GM18517 (cell line): ENCODE results near the gene PRSS27.
A peak's percentile ranks its signal among the peaks of the same experiment; 100 is the strongest.

Experiments
- ATAC-seq: cut with Tn5 transposase; IDR thresholded peaks from one replicate; pipeline ENCODE4 v1.9.1; 2021; ENCODE audit warnings: mild to moderate bottlenecking, moderate library complexity; ENCODE audit not compliant: unreplicated experiment

Gene PRSS27

DNA sequence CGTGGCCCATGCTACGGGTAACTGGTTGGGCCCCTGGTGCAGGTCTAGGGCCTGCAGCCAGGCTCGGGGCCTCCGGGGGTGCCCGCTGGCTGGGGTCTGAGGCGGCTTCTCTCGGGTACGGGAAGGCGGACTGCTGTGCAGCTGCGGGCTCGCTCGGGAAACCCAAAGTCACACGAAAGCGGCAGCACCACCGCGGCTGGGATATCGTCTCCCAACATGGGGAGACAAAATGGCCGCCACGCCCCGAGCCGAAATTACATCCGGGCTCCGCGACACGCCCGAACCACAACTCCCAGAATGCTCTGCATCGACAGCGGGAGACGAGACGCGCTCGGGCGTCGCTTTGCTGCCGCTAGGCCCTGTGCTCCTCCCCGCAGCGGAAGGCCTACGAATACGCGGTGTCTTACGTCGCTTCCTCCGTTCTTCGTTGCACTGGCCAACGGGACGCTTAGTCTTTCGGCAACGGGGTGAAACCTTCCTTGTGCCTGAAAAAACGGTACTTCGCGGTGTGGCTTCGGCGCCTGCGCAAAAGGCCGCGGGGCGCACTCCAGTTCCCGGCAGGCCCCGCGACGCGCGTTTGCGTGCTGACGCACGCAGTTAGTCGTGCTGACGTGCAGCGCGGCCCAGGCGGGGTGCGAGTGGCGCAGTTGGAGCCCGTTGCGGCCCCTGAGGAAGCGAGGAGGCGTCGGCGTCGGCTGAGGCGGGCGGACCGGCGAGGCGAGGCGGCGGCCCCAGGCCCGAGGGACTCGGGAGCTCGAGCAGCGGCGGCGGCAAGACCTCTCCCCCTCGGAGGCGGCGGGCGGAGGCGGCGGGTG lies 32.2 kb upstream of the PRSS27 start, which contains the start of gene SRRM2:
TSS of gene SRRM2 (plus strand) at position 604 of the 815 bp plus-strand sequence. CDS start 3,727 bp downstream, outside the sequence.
- ATAC-seq, result peak; percentile 75

DNA sequence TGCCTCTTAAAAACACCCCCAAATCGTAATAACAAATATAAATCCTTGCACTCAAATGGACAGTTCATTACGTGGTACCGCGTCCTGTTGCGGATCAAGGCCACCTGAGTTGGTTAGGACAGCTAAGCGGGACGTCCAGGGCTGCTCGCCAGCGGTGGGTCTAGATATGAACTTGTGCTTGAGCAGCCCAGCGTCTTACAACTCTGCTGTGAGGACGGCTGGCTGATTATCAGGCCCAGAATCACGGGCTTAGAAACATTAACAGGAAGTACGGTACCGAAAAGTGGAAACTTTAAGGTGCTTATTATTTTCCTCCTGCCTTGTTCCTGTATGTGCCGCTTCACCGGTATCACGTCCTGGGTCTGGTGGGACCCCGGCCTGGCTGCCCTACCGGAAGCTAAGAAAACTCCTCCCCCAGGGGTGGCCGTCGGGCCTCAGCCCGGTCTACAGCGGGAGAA lies 31.6 kb upstream of the PRSS27 start:
- ATAC-seq, result no peak

GRCh38 chr16:2749936-2750335 lies 29.9 kb upstream of the PRSS27 start:
- ATAC-seq, result no peak

GRCh38 chr16:2749476-2749875 lies 29.5 kb upstream of the PRSS27 start:
- ATAC-seq, result no peak

GRCh38 chr16:2748757-2749455 lies 28.9 kb upstream of the PRSS27 start:
- no peak for ATAC-seq

DNA sequence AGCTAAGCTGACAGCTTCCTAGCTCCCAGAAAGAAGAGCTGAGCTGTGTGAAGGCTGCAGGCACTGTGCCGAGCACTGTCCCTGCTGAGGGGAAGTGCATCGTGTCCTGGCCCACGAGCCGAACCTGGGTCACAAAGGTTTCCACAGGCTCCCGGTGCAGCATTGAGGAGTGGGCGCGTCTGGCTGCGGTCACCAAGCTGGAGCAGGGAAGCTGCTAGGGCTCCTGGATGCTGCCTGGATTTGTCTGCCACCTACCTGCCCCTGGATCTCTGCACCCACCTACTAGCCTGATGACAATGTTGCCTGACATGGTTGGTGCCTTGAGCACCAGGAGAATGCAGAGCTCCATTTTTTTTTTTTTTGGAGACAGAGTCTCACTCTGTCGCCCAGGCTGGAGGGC lies 25.9 kb upstream of the PRSS27 start:
- no peak for ATAC-seq

- no peak for ATAC-seq
These were observed 25.3 kb upstream of the PRSS27 start for GRCh38 chr16:2745116-2745890.

GRCh38 chr16:2744711-2745110 lies 24.7 kb upstream of the PRSS27 start:
- no peak for ATAC-seq

GRCh38 chr16:2743007-2743810 lies 23.2 kb upstream of the PRSS27 start:
- no peak for ATAC-seq

DNA sequence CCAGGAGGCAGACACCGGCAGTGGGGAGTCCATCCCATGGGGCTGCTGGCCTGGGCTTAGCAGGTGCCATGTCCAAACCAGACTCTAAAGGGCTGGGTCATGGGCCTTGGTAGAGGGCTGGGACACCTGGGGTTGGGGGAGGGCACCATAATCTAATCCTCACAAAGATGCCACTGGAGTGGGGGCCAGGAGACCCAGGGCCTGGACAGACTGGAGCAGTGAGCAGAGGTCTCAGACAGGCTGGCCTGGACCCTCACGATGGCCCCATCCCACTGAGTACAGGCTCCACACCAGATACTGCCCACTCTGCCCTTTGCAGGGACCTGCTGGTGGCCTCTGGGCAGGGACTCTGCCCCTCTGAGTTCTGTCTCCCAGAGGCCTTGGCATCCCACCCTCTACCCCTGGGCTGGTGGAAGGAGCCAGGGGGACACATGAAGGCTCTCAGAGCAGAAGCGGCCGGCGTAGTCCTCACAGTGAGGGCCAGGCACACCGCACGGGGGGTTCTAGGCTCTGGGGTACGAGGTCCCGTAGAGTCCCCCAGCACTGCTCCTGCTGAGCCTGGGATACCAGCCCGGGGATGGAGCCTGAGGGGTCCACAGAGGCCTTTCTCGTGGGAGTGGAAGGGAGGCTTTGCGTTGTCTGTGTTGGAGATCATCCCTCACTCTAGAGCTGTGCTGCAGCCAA lies 22.4 kb upstream of the PRSS27 start:
- no peak for ATAC-seq

- no peak for ATAC-seq
These were observed 21.1 kb upstream of the PRSS27 start for GRCh38 chr16:2741168-2741567.

DNA sequence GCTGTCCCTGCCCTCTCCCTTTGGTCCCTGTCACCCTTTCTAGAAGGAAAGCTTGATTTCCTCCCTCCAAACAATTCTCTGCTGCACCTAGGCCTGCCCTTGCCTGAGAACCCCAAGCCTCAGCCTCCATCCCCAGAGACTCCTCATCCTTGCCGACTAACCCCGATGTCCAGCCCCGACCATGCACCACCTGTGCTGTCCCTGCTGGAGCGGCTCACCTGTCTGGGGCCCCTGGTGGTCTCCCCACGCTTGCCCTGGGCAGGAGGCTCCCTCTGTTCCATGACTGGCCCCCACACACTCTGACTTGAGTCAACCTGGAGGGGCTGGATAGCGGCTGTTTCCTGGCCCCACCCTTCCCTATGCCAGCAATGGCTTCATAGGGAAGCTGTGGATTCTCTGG lies 20.5 kb upstream of the PRSS27 start:
- no peak for ATAC-seq

DNA sequence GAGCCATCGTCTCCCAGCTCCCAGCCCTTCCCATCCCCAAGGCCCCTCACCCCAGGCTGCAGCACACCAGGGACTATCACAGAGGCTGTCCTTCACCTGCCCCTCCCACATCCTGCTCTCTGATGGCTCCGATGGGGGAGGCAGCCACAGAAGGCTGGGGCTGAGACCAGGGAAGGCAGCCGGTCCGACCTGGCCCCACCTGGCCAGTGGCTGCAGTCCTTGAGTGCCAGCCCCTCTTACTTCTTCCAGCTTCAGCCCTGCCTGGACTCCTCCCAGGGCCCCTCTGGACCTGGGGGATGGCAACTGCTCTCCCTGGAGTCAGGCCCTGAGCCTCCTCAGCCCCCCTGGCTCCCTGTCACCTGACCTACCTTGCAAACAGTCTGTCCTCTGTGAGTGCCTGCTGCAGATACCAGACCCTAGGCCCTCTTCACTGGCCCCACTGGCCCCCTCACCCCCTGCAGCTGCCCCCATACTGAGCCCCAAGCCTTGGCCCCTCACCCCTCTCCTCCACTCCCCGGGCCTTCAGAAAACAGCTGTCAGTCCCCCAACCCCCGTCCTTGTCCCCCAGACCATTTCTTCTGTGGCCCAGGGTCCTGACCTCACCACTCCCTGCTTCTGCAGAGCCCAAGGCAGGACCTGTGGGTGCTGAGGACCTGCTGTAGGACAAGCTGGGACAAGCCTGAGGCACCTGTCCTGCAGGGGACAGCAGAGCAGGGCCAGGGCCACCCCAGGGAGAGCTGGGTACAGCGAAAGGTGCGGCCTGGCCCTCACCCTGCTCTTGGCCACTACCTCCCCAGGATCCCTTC lies 19.8 kb upstream of the PRSS27 start:
- ATAC-seq, result no peak

DNA sequence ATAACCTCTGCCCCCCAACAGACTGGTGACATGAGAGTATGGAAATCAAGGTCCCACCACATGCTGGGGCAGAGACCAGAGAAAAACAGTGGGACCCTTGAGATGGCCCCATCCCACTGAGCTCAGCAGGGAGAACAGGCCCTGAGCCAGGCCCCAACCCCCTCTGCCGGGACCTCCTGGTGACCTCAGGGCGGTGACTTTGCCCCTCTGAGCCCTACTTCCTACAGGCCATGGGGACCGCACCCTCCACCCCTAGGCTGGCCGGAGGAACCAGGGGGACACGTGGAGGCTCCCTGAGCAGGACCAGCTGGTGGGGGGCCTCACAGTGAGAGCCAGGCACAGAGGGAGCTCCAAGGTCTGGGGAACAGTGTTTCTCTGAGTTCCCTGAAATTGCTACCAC lies 18.6 kb upstream of the PRSS27 start:
- no peak for ATAC-seq

DNA sequence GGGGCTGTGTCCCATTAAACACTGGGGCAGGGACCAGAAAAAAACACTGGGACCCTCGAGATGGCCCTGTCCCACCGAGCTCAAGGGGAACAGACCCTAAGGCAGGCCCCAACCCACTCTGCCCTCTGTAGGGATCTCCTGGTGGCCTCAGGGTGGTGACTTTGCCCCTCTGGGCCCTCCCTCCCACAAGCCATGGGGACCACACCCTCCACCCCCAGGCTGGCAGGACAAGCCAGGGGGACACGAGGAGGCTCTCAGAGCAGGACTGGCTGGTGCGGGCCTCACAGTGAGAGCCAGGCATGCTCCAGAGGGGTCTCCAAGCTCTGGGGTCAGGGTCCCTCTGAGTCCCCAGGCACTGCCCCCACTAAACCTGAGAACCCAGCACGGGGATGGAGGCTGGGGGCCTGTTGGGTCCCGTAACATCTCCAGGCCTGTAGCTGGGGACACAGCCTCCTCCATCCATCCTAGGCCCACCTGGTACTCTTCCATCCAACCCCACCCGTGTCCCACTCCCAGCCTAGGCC lies 17.9 kb upstream of the PRSS27 start:
- ATAC-seq, result no peak

- no peak for ATAC-seq
These were observed 17.2 kb upstream of the PRSS27 start for GRCh38 chr16:2737238-2737605.

- no peak for ATAC-seq
These were observed 16.6 kb upstream of the PRSS27 start for GRCh38 chr16:2736476-2737237.

GRCh38 chr16:2734844-2735515 lies 15.0 kb upstream of the PRSS27 start:
- no peak for ATAC-seq
